ENCODE data around the gene MYOCOS. TPM values are rescaled to one million over a fixed set of nuclear protein-coding genes. Genes with fewer than 3 reads are reported as not detected.
A peak's percentile ranks its signal among the peaks of the same experiment; 100 is the strongest.

MYOCOS gene
- total and polyA plus RNA-seq, 9 of the 15 experiments (the other 6 are each of a cell fraction or from before 2014, with no cell fraction given): 0.07 TPM; not detected in 7

GRCh38 chr1:171654942-171655745 is 33.1 kb downstream of the MYOCOS start (continued):
- TF ChIP-seq ZNF75A (CRISPR knock-in tag; IDR thresholded peaks at IDR 0.05) (no peak), CHD4 (IDR thresholded peaks at IDR 0.05; ENCODE audit: insufficient read depth, insufficient replicate concordance, low read depth, low read length, poor library complexity, severe bottlenecking) (no peak), EGR1 (conservative IDR thresholded peaks at IDR 0.05) (no peak), BDP1 (IDR thresholded peaks at IDR 0.05; ENCODE audit: insufficient read depth, insufficient read length) (no peak), MAFK (IDR thresholded peaks at IDR 0.05; ENCODE audit: low read length) (no peak), STAG1 (CRISPR knock-in tag; IDR thresholded peaks at IDR 0.05; ENCODE audit: borderline replicate concordance) (peak; percentile 46; the same call in 1 of the 2 replicates), IRF2 (CRISPR knock-in tag; IDR thresholded peaks at IDR 0.05) (no peak), ZNF23 (CRISPR knock-in tag; IDR thresholded peaks at IDR 0.05) (no peak), SMAD2 (IDR thresholded peaks at IDR 0.05; ENCODE audit: low read depth, low read length) (no peak), BHLHE40 (IDR thresholded peaks at IDR 0.05; ENCODE audit: low read length) (no peak), BRCA1 (IDR thresholded peaks at IDR 0.05) (no peak), BRCA1 (CRISPR knock-in tag; IDR thresholded peaks at IDR 0.05) (no peak), LEF1 (IDR thresholded peaks at IDR 0.05) (no peak), TAF7 (tag; IDR thresholded peaks at IDR 0.05) (no peak), E2F5 (CRISPR knock-in tag; IDR thresholded peaks at IDR 0.05) (no peak), BCOR (IDR thresholded peaks at IDR 0.05) (no peak), L3MBTL2 (IDR thresholded peaks at IDR 0.05) (no peak), ZNF707 (CRISPR knock-in tag; conservative IDR thresholded peaks at IDR 0.05) (no peak), ZNF253 (CRISPR knock-in tag; conservative IDR thresholded peaks at IDR 0.05) (no peak), JUND (IDR thresholded peaks at IDR 0.05; ENCODE audit: borderline replicate concordance, low read depth, low read length) (peak; percentile 42; the same call in 1 of the 2 replicates), JUND (tag; IDR thresholded peaks at IDR 0.05; ENCODE audit: borderline replicate concordance, low read depth, low read length) (no peak)
- TF ChIP-seq, protein P1, sequence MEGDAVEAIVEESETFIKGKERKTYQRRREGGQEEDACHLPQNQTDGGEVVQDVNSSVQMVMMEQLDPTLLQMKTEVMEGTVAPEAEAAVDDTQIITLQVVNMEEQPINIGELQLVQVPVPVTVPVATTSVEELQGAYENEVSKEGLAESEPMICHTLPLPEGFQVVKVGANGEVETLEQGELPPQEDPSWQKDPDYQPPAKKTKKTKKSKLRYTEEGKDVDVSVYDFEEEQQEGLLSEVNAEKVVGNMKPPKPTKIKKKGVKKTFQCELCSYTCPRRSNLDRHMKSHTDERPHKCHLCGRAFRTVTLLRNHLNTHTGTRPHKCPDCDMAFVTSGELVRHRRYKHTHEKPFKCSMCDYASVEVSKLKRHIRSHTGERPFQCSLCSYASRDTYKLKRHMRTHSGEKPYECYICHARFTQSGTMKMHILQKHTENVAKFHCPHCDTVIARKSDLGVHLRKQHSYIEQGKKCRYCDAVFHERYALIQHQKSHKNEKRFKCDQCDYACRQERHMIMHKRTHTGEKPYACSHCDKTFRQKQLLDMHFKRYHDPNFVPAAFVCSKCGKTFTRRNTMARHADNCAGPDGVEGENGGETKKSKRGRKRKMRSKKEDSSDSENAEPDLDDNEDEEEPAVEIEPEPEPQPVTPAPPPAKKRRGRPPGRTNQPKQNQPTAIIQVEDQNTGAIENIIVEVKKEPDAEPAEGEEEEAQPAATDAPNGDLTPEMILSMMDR (IDR thresholded peaks at IDR 0.05 in 2 of 3, conservative IDR thresholded peaks at IDR 0.05 in 1 of 3; ENCODE audit: insufficient read depth in 2 of 3, low read depth in 1 of 3, low read length in 3 of 3): peak; percentile 89 to 97 (median 92)
- TF ChIP-seq, protein P2, sequence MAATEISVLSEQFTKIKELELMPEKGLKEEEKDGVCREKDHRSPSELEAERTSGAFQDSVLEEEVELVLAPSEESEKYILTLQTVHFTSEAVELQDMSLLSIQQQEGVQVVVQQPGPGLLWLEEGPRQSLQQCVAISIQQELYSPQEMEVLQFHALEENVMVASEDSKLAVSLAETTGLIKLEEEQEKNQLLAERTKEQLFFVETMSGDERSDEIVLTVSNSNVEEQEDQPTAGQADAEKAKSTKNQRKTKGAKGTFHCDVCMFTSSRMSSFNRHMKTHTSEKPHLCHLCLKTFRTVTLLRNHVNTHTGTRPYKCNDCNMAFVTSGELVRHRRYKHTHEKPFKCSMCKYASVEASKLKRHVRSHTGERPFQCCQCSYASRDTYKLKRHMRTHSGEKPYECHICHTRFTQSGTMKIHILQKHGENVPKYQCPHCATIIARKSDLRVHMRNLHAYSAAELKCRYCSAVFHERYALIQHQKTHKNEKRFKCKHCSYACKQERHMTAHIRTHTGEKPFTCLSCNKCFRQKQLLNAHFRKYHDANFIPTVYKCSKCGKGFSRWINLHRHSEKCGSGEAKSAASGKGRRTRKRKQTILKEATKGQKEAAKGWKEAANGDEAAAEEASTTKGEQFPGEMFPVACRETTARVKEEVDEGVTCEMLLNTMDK (IDR thresholded peaks at IDR 0.05; ENCODE audit: borderline replicate concordance, insufficient read depth, low read depth, low read length, poor library complexity, severe bottlenecking): peak; percentile 13
- TF ChIP-seq, protein P3, sequence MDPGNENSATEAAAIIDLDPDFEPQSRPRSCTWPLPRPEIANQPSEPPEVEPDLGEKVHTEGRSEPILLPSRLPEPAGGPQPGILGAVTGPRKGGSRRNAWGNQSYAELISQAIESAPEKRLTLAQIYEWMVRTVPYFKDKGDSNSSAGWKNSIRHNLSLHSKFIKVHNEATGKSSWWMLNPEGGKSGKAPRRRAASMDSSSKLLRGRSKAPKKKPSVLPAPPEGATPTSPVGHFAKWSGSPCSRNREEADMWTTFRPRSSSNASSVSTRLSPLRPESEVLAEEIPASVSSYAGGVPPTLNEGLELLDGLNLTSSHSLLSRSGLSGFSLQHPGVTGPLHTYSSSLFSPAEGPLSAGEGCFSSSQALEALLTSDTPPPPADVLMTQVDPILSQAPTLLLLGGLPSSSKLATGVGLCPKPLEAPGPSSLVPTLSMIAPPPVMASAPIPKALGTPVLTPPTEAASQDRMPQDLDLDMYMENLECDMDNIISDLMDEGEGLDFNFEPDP (CRISPR knock-in tag; IDR thresholded peaks at IDR 0.05): no peak
